ENCODE measurements around the gene FKBP5. TPM values are rescaled to one million over a fixed set of nuclear protein-coding genes. Genes with fewer than 3 reads are reported as not detected.
"Not testable (repeated sequence)": the region's sequence is repeated elsewhere in the genome, so short reads cannot be mapped to it uniquely, and the experiment has no call there.

Gene FKBP5
- total and polyA plus RNA-seq, 10 of the 15 experiments (the other 5 are each of a cell fraction or from before 2014, with no cell fraction given), result 29.0 to 123 (median 62.3) TPM

DNA sequence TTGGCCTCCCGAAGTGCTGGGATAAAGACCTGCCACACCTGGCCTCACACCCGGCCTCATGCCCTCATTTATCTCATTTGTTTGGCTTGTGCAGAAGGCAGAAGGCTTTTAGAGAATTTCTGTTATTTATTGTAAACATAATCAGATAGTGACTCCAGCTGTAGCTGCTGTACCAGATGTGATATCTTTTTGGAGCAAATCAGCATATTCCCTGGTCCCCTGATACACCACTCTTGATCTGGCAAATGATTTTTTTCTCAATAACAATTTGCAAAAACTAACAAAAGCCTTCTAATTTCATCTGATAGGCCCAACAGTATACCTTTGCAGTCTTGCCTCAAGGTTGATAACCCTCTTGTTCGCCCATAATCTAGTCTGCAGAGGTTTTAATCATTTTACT is 149.5 kb downstream of the FKBP5 start:
- ATAC-seq, result no peak
- Histone ChIP-seq H3K4me2 (ENCODE audit: control insufficient read depth, insufficient read depth) (no peak overlapping the region), H3K9ac (ENCODE audit: control insufficient read depth, insufficient read depth, low read length) (no peak overlapping the region), H3K4me3 (no peak overlapping the region), H3K27ac (ENCODE audit: control insufficient read depth, insufficient read depth) (no peak overlapping the region), H3K36me3 (ENCODE audit: control insufficient read depth in 2 of 2, insufficient read depth in 2 of 2, low read length in 1 of 2) (no peaks in the 10 kb centered on the region), H3K79me2 (ENCODE audit: control insufficient read depth, insufficient read depth, low read length) (no peaks in the 10 kb centered on the region), H3K27me3 (replicated peaks in 1 of 2; ENCODE audit: control insufficient read depth in 2 of 2, insufficient read depth in 2 of 2, low read length in 1 of 2) (no peaks in the 10 kb centered on the region), H4K20me1 (ENCODE audit: control insufficient read depth, insufficient read depth) (no peaks in the 10 kb centered on the region), H2AFZ (ENCODE audit: control insufficient read depth, low read depth, low read length) (no peak overlapping the region), H3K4me1 (ENCODE audit: control insufficient read depth, insufficient read depth, low read length) (no peaks in the 10 kb centered on the region), H3K9me3 (replicated peaks; ENCODE audit: control insufficient read depth, insufficient read depth, low read length) (no peaks in the 10 kb centered on the region)
- ChIA-PET POLR2A (interaction anchor here (0.6 kb wide), 1 partner anchor 18 kb away, joined by 5 read pairs; no protein-coding TSS in a partner anchor), CTCF (no interaction called here), SMC1A (ENCODE audit: uncharacterized antibody, unreplicated experiment) (interaction anchor here (0.6 kb wide), 1 partner anchor 44 kb away, joined by 3 read pairs; no protein-coding TSS in a partner anchor), RAD21 (ENCODE audit: unreplicated experiment) (interaction anchor here (1.0 to 1.4 kb wide), 2 partner anchors 13 to 197 kb away, joined by 3 read pairs; partner anchors contain the start of gene ARMC12)
- no TSS peak for BruUV-seq (replicated peaks)
- intact Hi-C loops (cut with micrococcal nuclease; ENCODE audit: unreplicated experiment) (no loop called here), in situ Hi-C loops (cut with MboI) (no loop called here)
- 16% methylated on average over 3 of the region's 3 CpGs for WGBS (ENCODE audit: insufficient coverage, insufficient replicate concordance, low lambda C conversion rate, missing lambda C conversion rate)
- DNase-seq (ENCODE audit: low read depth, low spot score), result no peak
- TF ChIP-seq TARDBP (IDR thresholded peaks at IDR 0.05; ENCODE audit: borderline replicate concordance), result no peak
- no peak for TF ChIP-seq BMI1 (IDR thresholded peaks at IDR 0.05; ENCODE audit: borderline replicate concordance)
- no peak for TF ChIP-seq HDAC2 (IDR thresholded peaks at IDR 0.05)
- no peak for TF ChIP-seq MYC (IDR thresholded peaks at IDR 0.05; ENCODE audit: insufficient read depth, insufficient read length, insufficient replicate concordance, low read length, severe bottlenecking)
- no peak for TF ChIP-seq WRNIP1 (IDR thresholded peaks at IDR 0.05; ENCODE audit: borderline replicate concordance, low read depth, low read length)
- TF ChIP-seq STAT1 (conservative IDR thresholded peaks at IDR 0.05), result no peak
- TF ChIP-seq RB1 (IDR thresholded peaks at IDR 0.05; ENCODE audit: borderline replicate concordance), result no peak
- FAIRE-seq, result no peak

DNA sequence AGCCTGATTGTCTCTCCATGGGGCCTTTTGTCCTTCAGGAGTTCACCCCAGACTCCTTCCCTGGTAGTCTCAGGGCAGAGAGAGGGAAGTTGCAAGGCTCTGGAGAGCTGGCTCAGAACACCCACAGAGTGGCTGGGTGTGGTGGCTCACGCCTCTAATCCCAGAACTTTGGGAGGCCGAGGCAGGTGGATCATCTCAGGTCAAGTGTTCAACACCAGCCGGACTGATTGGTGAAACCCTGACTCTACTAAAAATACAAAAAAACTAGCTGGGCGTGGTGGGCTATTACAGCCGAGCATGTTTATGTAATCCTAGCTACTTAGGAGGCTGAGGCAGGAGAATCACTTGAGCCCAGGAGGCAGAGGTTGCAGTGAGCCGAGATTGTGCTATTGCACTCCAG is 152.9 kb downstream of the FKBP5 start:
- WGBS (ENCODE audit: insufficient coverage, insufficient replicate concordance, low lambda C conversion rate, missing lambda C conversion rate), result 24% methylated on average over 6 of the region's 6 CpGs
- FAIRE-seq; H3K4me3 ChIP-seq; H3K9ac ChIP-seq (ENCODE audit: control insufficient read depth, insufficient read depth, low read length); H2AFZ ChIP-seq (ENCODE audit: control insufficient read depth, low read depth, low read length); BruUV-seq (replicated peaks); ATAC-seq; H3K4me1 ChIP-seq (ENCODE audit: control insufficient read depth, insufficient read depth, low read length); H3K27ac ChIP-seq (ENCODE audit: control insufficient read depth, insufficient read depth); DNase-seq (ENCODE audit: low read depth, low spot score); H3K79me2 ChIP-seq (ENCODE audit: control insufficient read depth, insufficient read depth, low read length); RAD21 ChIA-PET (ENCODE audit: unreplicated experiment); H3K36me3 ChIP-seq (ENCODE audit: control insufficient read depth in 2 of 2, insufficient read depth in 2 of 2, low read length in 1 of 2); H3K27me3 ChIP-seq (replicated peaks in 1 of 2; ENCODE audit: control insufficient read depth in 2 of 2, insufficient read depth in 2 of 2, low read length in 1 of 2); H4K20me1 ChIP-seq (ENCODE audit: control insufficient read depth, insufficient read depth); in situ Hi-C loops (cut with MboI); SMC1A ChIA-PET (ENCODE audit: uncharacterized antibody, unreplicated experiment); CTCF ChIA-PET; H3K9me3 ChIP-seq (replicated peaks; ENCODE audit: control insufficient read depth, insufficient read depth, low read length); H3K4me2 ChIP-seq (ENCODE audit: control insufficient read depth, insufficient read depth): not testable (repeated sequence)
- intact Hi-C loops (cut with micrococcal nuclease; ENCODE audit: unreplicated experiment), result loop anchor here (1.0 kb wide), 1 partner anchor 26 kb away; no protein-coding TSS in a partner anchor
- POLR2A ChIA-PET, result interaction anchor here (0.5 kb wide), 1 partner anchor 182 kb away, joined by 5 read pairs; no protein-coding TSS in a partner anchor

Data from GM12878 (cell line).